ENCODE measurements around the gene CPLX1.
"Not testable (repeated sequence)": the region's sequence is repeated elsewhere in the genome, so short reads cannot be mapped to it uniquely, and the experiment has no call there.

CPLX1 gene

DNA sequence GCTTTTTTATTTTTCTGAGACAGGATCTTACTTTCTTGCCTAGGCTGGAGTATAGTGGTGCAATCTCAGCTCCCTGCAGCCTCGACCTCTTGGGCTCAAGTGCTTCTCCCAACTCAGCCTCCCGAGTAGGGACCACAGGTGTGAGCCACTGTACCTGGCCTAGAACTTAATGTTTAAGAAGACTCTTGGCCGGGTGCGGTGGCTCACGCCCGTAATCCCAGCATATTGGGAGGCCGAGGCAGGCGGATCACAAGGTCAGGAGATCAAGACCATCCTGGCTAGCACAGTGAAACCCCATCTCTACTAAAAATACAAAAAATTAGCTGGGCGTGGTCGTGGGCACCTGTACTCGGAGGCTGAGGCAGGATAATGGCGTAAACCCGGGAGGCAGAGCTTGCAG, 72.7 kb downstream of the CPLX1 start:
- DNase-seq (ENCODE audit: low spot score); H2AK5ac ChIP-seq (ENCODE audit: low read depth, low read length): not testable (repeated sequence)
- no CpG with 5 or more reads among the region's 13 CpGs for WGBS, 2 donors (ENCODE audit: extremely low coverage in 2 of 2, insufficient read length in 2 of 2, insufficient replicate concordance in 1 of 2)

DNA sequence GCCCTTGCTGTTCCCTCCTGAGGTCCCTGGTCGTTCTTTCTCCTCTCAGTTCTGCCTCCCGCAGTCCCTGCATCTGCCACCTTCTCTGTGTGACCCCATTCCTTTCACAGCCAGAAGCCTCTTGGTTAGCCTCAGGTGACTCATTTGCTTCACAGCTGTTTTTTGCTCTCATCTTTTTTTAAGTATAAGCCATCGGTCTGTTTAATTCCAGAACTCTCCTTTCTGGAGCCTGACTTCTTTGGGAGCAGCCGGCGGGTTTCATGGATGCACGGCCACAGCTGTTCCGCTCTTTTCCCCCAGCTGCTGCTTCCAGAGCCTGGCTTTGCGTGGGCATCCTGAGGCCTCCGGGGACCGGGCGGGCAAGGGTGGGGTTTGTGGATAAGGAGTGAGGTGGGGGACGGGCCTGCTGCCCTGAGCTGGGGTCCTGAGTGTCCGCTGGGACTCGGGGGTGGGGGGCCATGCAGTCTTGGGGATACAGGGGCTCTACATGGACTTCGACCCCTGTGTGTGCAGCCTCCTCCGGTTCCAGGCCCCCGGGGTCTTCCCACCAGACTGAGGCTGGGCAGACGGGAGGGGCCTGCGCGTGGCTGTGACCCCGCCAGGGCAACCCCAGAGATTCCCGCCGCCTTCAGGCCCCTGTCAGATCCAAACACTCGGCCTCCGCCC, 73.6 kb downstream of the CPLX1 start:
- no peak overlapping the region for H3K27ac ChIP-seq (replicated peaks; ENCODE audit: low read length)
- no CpG with 5 or more reads among the region's 25 CpGs for WGBS, 2 donors (ENCODE audit: extremely low coverage in 2 of 2, insufficient read length in 2 of 2, insufficient replicate concordance in 1 of 2)

More for the DNA sequence above, 72.7 kb downstream of the CPLX1 start:
- H3K27me3 ChIP-seq (ENCODE audit: control insufficient read depth in 3 of 3, insufficient read depth in 3 of 3, low read depth in 1 of 3, low read length in 3 of 3); H3K23ac ChIP-seq (ENCODE audit: low read depth, low read length, poor library complexity); H3K4me3 ChIP-seq (ENCODE audit: low read length in 2 of 2); H2BK15ac ChIP-seq (ENCODE audit: low read length); H3K14ac ChIP-seq (ENCODE audit: low read length); H3K9me3 ChIP-seq (replicated peaks in 1 of 2; ENCODE audit: control insufficient read depth in 2 of 2, insufficient read depth in 1 of 2, low read depth in 1 of 2, low read length in 2 of 2); H3K27ac ChIP-seq (replicated peaks; ENCODE audit: low read length); H2AFZ ChIP-seq (ENCODE audit: low read length); H2BK5ac ChIP-seq (ENCODE audit: low read length); H2BK120ac ChIP-seq (ENCODE audit: low read depth, low read length); H3K4me1 ChIP-seq (ENCODE audit: control insufficient read depth in 2 of 2, insufficient read depth in 1 of 2, low read depth in 1 of 2, low read length in 2 of 2); H3K9ac ChIP-seq (ENCODE audit: low read depth, low read length, poor library complexity); H2BK12ac ChIP-seq (ENCODE audit: low read length); H3K4me2 ChIP-seq (ENCODE audit: insufficient read depth, low read length, poor library complexity, severe bottlenecking); H3K4ac ChIP-seq (ENCODE audit: low read length); H3K18ac ChIP-seq (ENCODE audit: low read length); H4K91ac ChIP-seq (ENCODE audit: low read depth, low read length, poor library complexity); H4K8ac ChIP-seq (ENCODE audit: low read depth, low read length): not testable (repeated sequence)
- peaks cover 10% of the 10 kb centered on the region for H3K79me1 ChIP-seq (ENCODE audit: low read depth, low read length)
- peaks cover 35 to 95% of the 10 kb centered on the region in 2 donors for H3K36me3 ChIP-seq (replicated peaks in 1 of 2; ENCODE audit: control insufficient read depth in 2 of 2, insufficient read depth in 2 of 2, low read length in 2 of 2)

DNA sequence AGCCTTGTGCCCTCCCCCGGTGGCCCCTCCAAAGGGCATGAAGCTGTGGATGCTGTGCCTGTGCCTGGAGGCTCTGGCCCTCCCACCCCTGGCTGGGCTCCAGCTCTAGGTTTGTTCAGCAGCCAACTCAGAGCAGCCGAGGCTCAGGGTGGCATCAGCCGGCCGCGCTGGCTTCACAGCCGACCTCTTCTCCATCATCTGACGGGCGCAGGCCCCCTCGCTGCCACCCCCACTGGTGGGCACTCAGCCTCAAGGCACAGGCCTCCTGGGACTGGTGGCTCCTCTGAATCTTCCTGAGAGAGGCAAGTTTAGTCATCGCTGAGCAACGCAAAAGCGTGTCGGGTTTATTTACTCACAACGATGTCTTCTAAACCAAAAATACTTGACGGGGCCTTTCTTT, 74.3 kb downstream of the CPLX1 start:
- H3K27me3 ChIP-seq (ENCODE audit: control insufficient read depth in 3 of 3, insufficient read depth in 3 of 3, low read depth in 1 of 3, low read length in 3 of 3), result no peaks in the 10 kb centered on the region
- H2AFZ ChIP-seq (ENCODE audit: low read length), result no peak overlapping the region
- no peak overlapping the region for H2AK5ac ChIP-seq (ENCODE audit: low read depth, low read length)
- no peak overlapping the region for H4K91ac ChIP-seq (ENCODE audit: low read depth, low read length, poor library complexity)
- H3K4ac ChIP-seq (ENCODE audit: low read length), result no peak overlapping the region
- H3K23ac ChIP-seq (ENCODE audit: low read depth, low read length, poor library complexity), result no peak overlapping the region
- H2BK15ac ChIP-seq (ENCODE audit: low read length), result no peak overlapping the region
- DNase-seq (ENCODE audit: low spot score), result no peak
- no peak overlapping the region for H3K18ac ChIP-seq (ENCODE audit: low read length)
- peaks cover 31 to 88% of the 10 kb centered on the region in 2 donors for H3K36me3 ChIP-seq (replicated peaks in 1 of 2; ENCODE audit: control insufficient read depth in 2 of 2, insufficient read depth in 2 of 2, low read length in 2 of 2)
- no peak overlapping the region for H2BK12ac ChIP-seq (ENCODE audit: low read length)
- H2BK5ac ChIP-seq (ENCODE audit: low read length), result no peak overlapping the region
- no peak overlapping the region for H3K4me3 ChIP-seq (ENCODE audit: low read length in 2 of 2)
- H3K4me1 ChIP-seq (ENCODE audit: control insufficient read depth in 2 of 2, insufficient read depth in 1 of 2, low read depth in 1 of 2, low read length in 2 of 2), result no peaks in the 10 kb centered on the region
- H3K27ac ChIP-seq (replicated peaks; ENCODE audit: low read length), result no peak overlapping the region
- no CpG with 5 or more reads among the region's 15 CpGs for WGBS, 2 donors (ENCODE audit: extremely low coverage in 2 of 2, insufficient read length in 2 of 2, insufficient replicate concordance in 1 of 2)
- no peak overlapping the region for H3K4me2 ChIP-seq (ENCODE audit: insufficient read depth, low read length, poor library complexity, severe bottlenecking)
- H3K9ac ChIP-seq (ENCODE audit: low read depth, low read length, poor library complexity), result no peak overlapping the region
- no peak overlapping the region for H4K8ac ChIP-seq (ENCODE audit: low read depth, low read length)
- H2BK120ac ChIP-seq (ENCODE audit: low read depth, low read length), result no peak overlapping the region
- peaks cover 0 to under 1% of the 10 kb centered on the region in 2 donors for H3K9me3 ChIP-seq (replicated peaks in 1 of 2; ENCODE audit: control insufficient read depth in 2 of 2, insufficient read depth in 1 of 2, low read depth in 1 of 2, low read length in 2 of 2)
- H3K79me1 ChIP-seq (ENCODE audit: low read depth, low read length), result peaks cover 7% of the 10 kb centered on the region
- no peak overlapping the region for H3K14ac ChIP-seq (ENCODE audit: low read length)

More for the DNA sequence above, 73.6 kb downstream of the CPLX1 start:
- Histone ChIP-seq H3K18ac (ENCODE audit: low read length) (no peak overlapping the region), H4K8ac (ENCODE audit: low read depth, low read length) (no peak overlapping the region), H2BK12ac (ENCODE audit: low read length) (no peak overlapping the region), H3K9ac (ENCODE audit: low read depth, low read length, poor library complexity) (no peak overlapping the region), H2AK5ac (ENCODE audit: low read depth, low read length) (no peak overlapping the region), H2BK120ac (ENCODE audit: low read depth, low read length) (no peak overlapping the region), H3K79me1 (ENCODE audit: low read depth, low read length) (peaks cover 10% of the 10 kb centered on the region), H3K9me3 (replicated peaks in 1 of 2; ENCODE audit: control insufficient read depth in 2 of 2, insufficient read depth in 1 of 2, low read depth in 1 of 2, low read length in 2 of 2) (peaks cover 3 to 7% of the 10 kb centered on the region in 2 donors), H3K4me3 (ENCODE audit: low read length in 2 of 2) (no peak overlapping the region), H3K4ac (ENCODE audit: low read length) (no peak overlapping the region), H4K91ac (ENCODE audit: low read depth, low read length, poor library complexity) (no peak overlapping the region), H3K23ac (ENCODE audit: low read depth, low read length, poor library complexity) (no peak overlapping the region), H2BK15ac (ENCODE audit: low read length) (no peak overlapping the region), H2AFZ (ENCODE audit: low read length) (no peak overlapping the region), H3K4me1 (ENCODE audit: control insufficient read depth in 2 of 2, insufficient read depth in 1 of 2, low read depth in 1 of 2, low read length in 2 of 2) (no peaks in the 10 kb centered on the region), H3K36me3 (replicated peaks in 1 of 2; ENCODE audit: control insufficient read depth in 2 of 2, insufficient read depth in 2 of 2, low read length in 2 of 2) (peaks cover 36 to 94% of the 10 kb centered on the region in 2 donors), H3K4me2 (ENCODE audit: insufficient read depth, low read length, poor library complexity, severe bottlenecking) (no peak overlapping the region), H2BK5ac (ENCODE audit: low read length) (no peak overlapping the region), H3K14ac (ENCODE audit: low read length) (no peak overlapping the region), H3K27me3 (ENCODE audit: control insufficient read depth in 3 of 3, insufficient read depth in 3 of 3, low read depth in 1 of 3, low read length in 3 of 3) (no peaks in the 10 kb centered on the region)
- no peak for DNase-seq (ENCODE audit: low spot score)

DNA sequence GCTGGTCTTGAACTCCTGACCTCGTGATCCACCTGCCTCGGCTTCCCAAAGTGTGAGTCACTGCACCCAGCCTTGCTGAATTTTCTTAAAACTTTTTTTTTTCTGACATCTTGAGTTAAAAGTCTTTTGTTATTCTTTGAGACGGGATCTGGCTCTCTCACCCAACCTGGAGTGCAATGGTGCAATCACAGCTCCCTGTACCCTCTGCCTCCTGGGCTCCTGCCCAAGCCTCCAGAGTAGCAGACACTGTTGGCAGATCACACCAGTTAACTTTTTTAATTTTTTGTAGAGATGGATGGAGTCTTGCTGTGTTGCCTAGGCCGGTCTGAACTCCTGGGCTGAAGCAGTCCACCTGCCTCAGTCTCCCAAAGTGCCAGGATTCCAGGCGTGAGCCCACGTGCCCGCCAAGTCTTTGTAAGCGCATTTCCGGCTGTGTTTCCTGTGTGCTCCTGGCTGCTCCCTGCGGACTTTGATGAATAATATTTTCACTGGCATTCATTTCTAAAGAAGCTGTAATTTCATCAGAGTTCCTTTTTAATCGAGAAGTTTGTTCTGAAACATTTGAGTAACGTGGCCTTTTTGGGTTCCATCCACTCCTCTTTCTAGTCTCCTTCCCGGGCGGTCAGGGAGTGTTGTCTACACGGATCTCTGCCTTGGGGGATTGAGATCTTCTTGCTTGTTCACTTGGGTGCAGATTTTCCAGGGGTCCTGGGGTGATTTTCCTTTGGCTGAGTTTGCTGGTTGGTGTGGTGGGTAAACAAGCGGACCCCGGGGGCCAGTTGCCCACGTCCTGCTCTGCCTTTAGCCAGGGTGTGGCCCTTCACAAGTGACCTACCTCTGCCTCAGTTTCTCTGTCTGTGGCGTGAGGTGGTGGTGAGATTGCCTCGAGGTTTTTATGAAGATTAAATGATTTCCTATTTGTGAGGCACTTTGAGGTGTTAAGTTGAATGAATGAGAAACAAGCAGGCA, 75.9 kb downstream of the CPLX1 start:
- no peak overlapping the region for H3K4me3 ChIP-seq (ENCODE audit: low read length in 2 of 2)
- H3K9me3 ChIP-seq (replicated peaks in 1 of 2; ENCODE audit: control insufficient read depth in 2 of 2, insufficient read depth in 1 of 2, low read depth in 1 of 2, low read length in 2 of 2), result no peaks in the 10 kb centered on the region
- H3K4me1 ChIP-seq (ENCODE audit: control insufficient read depth in 2 of 2, insufficient read depth in 1 of 2, low read depth in 1 of 2, low read length in 2 of 2), result no peaks in the 10 kb centered on the region
- H2AFZ ChIP-seq (ENCODE audit: low read length), result no peak overlapping the region
- H2BK12ac ChIP-seq (ENCODE audit: low read length), result no peak overlapping the region
- peaks cover 27 to 71% of the 10 kb centered on the region in 2 donors for H3K36me3 ChIP-seq (replicated peaks in 1 of 2; ENCODE audit: control insufficient read depth in 2 of 2, insufficient read depth in 2 of 2, low read length in 2 of 2)
- no peak overlapping the region for H3K4ac ChIP-seq (ENCODE audit: low read length)
- H2BK120ac ChIP-seq (ENCODE audit: low read depth, low read length), result no peak overlapping the region
- H3K27ac ChIP-seq (replicated peaks; ENCODE audit: low read length), result no peak overlapping the region
- H3K79me1 ChIP-seq (ENCODE audit: low read depth, low read length), result peaks cover 7% of the 10 kb centered on the region
- H2AK5ac ChIP-seq (ENCODE audit: low read depth, low read length), result no peak overlapping the region
- no peak overlapping the region for H3K4me2 ChIP-seq (ENCODE audit: insufficient read depth, low read length, poor library complexity, severe bottlenecking)
- H3K18ac ChIP-seq (ENCODE audit: low read length), result no peak overlapping the region
- no peak overlapping the region for H3K23ac ChIP-seq (ENCODE audit: low read depth, low read length, poor library complexity)
- no peak overlapping the region for H2BK5ac ChIP-seq (ENCODE audit: low read length)
- H4K8ac ChIP-seq (ENCODE audit: low read depth, low read length), result no peak overlapping the region
- no peak overlapping the region for H3K14ac ChIP-seq (ENCODE audit: low read length)
- no peak overlapping the region for H3K9ac ChIP-seq (ENCODE audit: low read depth, low read length, poor library complexity)
- H2BK15ac ChIP-seq (ENCODE audit: low read length), result no peak overlapping the region
- H3K27me3 ChIP-seq (ENCODE audit: control insufficient read depth in 3 of 3, insufficient read depth in 3 of 3, low read depth in 1 of 3, low read length in 3 of 3), result no peaks in the 10 kb centered on the region
- no CpG with 5 or more reads among the region's 20 CpGs for WGBS, 2 donors (ENCODE audit: extremely low coverage in 2 of 2, insufficient read length in 2 of 2, insufficient replicate concordance in 1 of 2)
- no peak for DNase-seq (ENCODE audit: low spot score)
- no peak overlapping the region for H4K91ac ChIP-seq (ENCODE audit: low read depth, low read length, poor library complexity)

Data from neuronal stem cell (in vitro differentiated cells).